NT2/D1 (cell line): ENCODE measurements around the gene PEX26.

Experiments used
- DNase-seq: peaks from one replicate; pipeline ENCODE4 v3.0.0-alpha.2; 2011; ENCODE audit warnings: low read depth, low spot score
- H3K27me3 ChIP-seq: 2 replicates; pipeline ENCODE4 v1.6.0; 2011; ENCODE audit warnings: mild to moderate bottlenecking; ENCODE audit not compliant: insufficient read length, insufficient read depth
- H3K36me3 ChIP-seq: 2 replicates; pipeline ENCODE4 v1.6.1; 2011; ENCODE audit warnings: mild to moderate bottlenecking, low read length, mixed read lengths; ENCODE audit not compliant: insufficient read depth, insufficient read length
- H3K4me1 ChIP-seq: 2 replicates; pipeline ENCODE4 v1.5.1; 2011; ENCODE audit not compliant: insufficient read depth, insufficient read length
- H3K4me3 ChIP-seq: 2 replicates; pipeline ENCODE4 v1.5.1; 2011; ENCODE audit warnings: low read depth; ENCODE audit not compliant: insufficient read length
- H3K9ac ChIP-seq: 2 replicates; pipeline ENCODE4 v1.6.0; 2011; ENCODE audit warnings: low read depth; ENCODE audit not compliant: insufficient read length
- H3K9me3 ChIP-seq: 2 replicates; pipeline ENCODE4 v1.5.1; 2011; ENCODE audit warnings: mild to moderate bottlenecking, low read length; ENCODE audit not compliant: insufficient read depth
- SUZ12 ChIP-seq: IDR thresholded peaks from 2 replicates; pipeline ENCODE4 v1.6.1; 2011; ENCODE audit not compliant: insufficient read length, insufficient read depth; ENCODE audit errors: extremely low read depth
- YY1 ChIP-seq: IDR thresholded peaks from 2 replicates; pipeline ENCODE4 v1.6.1; 2011; ENCODE audit not compliant: insufficient read length, insufficient read depth
- ZNF274 ChIP-seq: IDR thresholded peaks from 2 replicates; pipeline ENCODE4 v1.6.1; 2011; ENCODE audit warnings: mild to moderate bottlenecking, low read depth, low read length

The PEX26 gene

GRCh38 chr22:18146389-18146753, 68.6 kb downstream of the PEX26 start:
- no peak overlapping the region for H3K9ac ChIP-seq
- no peak for DNase-seq
- TF ChIP-seq YY1 (no peak), SUZ12 (no peak), ZNF274 (no peak)
- peaks cover 39% of the 10 kb centered on the region for H3K27me3 ChIP-seq
- no peaks in the 10 kb centered on the region for H3K4me1 ChIP-seq
- H3K4me3 ChIP-seq = no peak overlapping the region
- no peaks in the 10 kb centered on the region for H3K36me3 ChIP-seq
- H3K9me3 ChIP-seq = no peaks in the 10 kb centered on the region

- Histone ChIP-seq H3K9ac (no peak overlapping the region), H3K4me3 (no peak overlapping the region)
- TF ChIP-seq ZNF274 (no peak), SUZ12 (no peak), YY1 (no peak)
Observed at GRCh38 chr22:18147791-18148190, 70.0 kb downstream of the PEX26 start.

GRCh38 chr22:18148293-18148965, 70.6 kb downstream of the PEX26 start:
- H3K4me3 ChIP-seq = no peak overlapping the region
- no peak overlapping the region for H3K9ac ChIP-seq
- DNase-seq = no peak
- no peaks in the 10 kb centered on the region for H3K36me3 ChIP-seq
- H3K27me3 ChIP-seq = peaks cover 39% of the 10 kb centered on the region
- TF ChIP-seq YY1 (no peak), ZNF274 (no peak), SUZ12 (no peak)
- no peaks in the 10 kb centered on the region for H3K9me3 ChIP-seq
- H3K4me1 ChIP-seq = no peaks in the 10 kb centered on the region

More at GRCh38 chr22:18147791-18148190, 70.0 kb downstream of the PEX26 start:
- H3K27me3 ChIP-seq = peaks cover 39% of the 10 kb centered on the region
- H3K36me3 ChIP-seq = no peaks in the 10 kb centered on the region
- no peaks in the 10 kb centered on the region for H3K4me1 ChIP-seq
- no peak for DNase-seq
- H3K9me3 ChIP-seq = no peaks in the 10 kb centered on the region

GRCh38 chr22:18152519-18152918, 74.7 kb downstream of the PEX26 start:
- TF ChIP-seq SUZ12 (no peak), ZNF274 (no peak)
- no peak overlapping the region for H3K4me3 ChIP-seq
- DNase-seq = no peak
- H3K9ac ChIP-seq = no peak overlapping the region
- peaks cover 38% of the 10 kb centered on the region for H3K27me3 ChIP-seq
- no peaks in the 10 kb centered on the region for H3K4me1 ChIP-seq
- no peaks in the 10 kb centered on the region for H3K36me3 ChIP-seq
- no peaks in the 10 kb centered on the region for H3K9me3 ChIP-seq

- TF ChIP-seq ZNF274 = no peak
- TF ChIP-seq SUZ12 = no peak
- no peak for TF ChIP-seq YY1
- H3K4me1 ChIP-seq = no peaks in the 10 kb centered on the region
- H3K27me3 ChIP-seq = peaks cover 15% of the 10 kb centered on the region
Observed at GRCh38 chr22:18154821-18155390, 77.1 kb downstream of the PEX26 start.

More at GRCh38 chr22:18154821-18155390, 77.1 kb downstream of the PEX26 start:
- no peaks in the 10 kb centered on the region for H3K9me3 ChIP-seq
- H3K36me3 ChIP-seq = no peaks in the 10 kb centered on the region
- no peak overlapping the region for H3K9ac ChIP-seq
- H3K4me3 ChIP-seq = no peak overlapping the region
- no peak for DNase-seq
